Measurements from ENCODE around the gene RSU1. TPM values are rescaled to one million over a fixed set of nuclear protein-coding genes. Genes with fewer than 3 reads are reported as not detected.

Gene RSU1
- total RNA-seq, 1 donor from 2014 or later = 29.0 TPM

DNA sequence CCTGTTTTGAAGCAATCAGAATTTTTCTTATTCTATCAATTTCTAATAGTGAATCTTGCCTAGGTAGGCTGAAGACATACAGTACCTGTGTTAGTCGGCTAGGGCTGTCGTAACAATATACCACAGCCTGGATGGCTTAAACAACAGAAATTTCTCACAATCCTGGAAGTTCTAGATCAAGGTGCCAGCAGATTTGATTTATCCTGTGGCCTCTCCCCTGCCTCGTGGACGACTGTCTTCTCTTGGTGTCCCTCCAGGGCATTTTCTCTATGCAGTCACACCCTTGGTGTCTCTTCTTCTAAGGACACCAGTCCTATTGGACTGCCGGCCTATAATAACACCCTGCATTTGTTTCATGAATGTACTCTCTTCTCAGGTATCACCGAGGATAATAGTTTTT, 1.8 kb upstream of the RSU1 start:
- no peak for DNase-seq (ENCODE audit: low spot score, unreplicated experiment)
- H3K4me1 Mint-ChIP-seq (ENCODE audit: low read depth) = peaks cover 8% of the 10 kb centered on the region
- H3K36me3 Mint-ChIP-seq (ENCODE audit: insufficient read depth) = peaks cover 4% of the 10 kb centered on the region
- TF ChIP-seq, protein P1, sequence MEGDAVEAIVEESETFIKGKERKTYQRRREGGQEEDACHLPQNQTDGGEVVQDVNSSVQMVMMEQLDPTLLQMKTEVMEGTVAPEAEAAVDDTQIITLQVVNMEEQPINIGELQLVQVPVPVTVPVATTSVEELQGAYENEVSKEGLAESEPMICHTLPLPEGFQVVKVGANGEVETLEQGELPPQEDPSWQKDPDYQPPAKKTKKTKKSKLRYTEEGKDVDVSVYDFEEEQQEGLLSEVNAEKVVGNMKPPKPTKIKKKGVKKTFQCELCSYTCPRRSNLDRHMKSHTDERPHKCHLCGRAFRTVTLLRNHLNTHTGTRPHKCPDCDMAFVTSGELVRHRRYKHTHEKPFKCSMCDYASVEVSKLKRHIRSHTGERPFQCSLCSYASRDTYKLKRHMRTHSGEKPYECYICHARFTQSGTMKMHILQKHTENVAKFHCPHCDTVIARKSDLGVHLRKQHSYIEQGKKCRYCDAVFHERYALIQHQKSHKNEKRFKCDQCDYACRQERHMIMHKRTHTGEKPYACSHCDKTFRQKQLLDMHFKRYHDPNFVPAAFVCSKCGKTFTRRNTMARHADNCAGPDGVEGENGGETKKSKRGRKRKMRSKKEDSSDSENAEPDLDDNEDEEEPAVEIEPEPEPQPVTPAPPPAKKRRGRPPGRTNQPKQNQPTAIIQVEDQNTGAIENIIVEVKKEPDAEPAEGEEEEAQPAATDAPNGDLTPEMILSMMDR (IDR thresholded peaks at IDR 0.05; ENCODE audit: unreplicated experiment) = no peak
- H3K27ac Mint-ChIP-seq = no peak overlapping the region
- H3K9me3 Mint-ChIP-seq (ENCODE audit: low read depth) = peaks cover 17% of the 10 kb centered on the region
- no peak overlapping the region for H3K4me3 Mint-ChIP-seq (ENCODE audit: low read depth)
- H3K27me3 Mint-ChIP-seq = peaks cover 5% of the 10 kb centered on the region

DNA sequence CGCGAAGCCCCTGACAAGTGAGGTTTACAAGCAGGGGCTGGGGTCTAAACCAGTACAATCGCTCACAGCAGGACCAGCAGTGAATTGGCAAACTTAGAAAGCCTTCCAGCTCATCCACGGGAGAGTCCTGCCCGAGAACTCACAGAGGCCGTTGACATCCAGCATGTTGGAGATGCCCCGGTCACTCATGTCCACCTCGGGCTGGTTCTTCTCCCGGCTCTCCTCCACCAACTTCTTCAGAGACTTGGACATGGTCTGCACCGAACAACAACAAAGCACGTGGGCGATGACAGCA, 447 bp downstream of the RSU1 start:
- Mint-ChIP-seq H3K9me3 (ENCODE audit: low read depth) (peaks cover 4% of the 10 kb centered on the region), H3K27me3 (peaks cover 5% of the 10 kb centered on the region), H3K27ac (peak overlapping the region; percentile 93), H3K4me3 (ENCODE audit: low read depth) (peak overlapping the region; percentile 91), H3K36me3 (ENCODE audit: insufficient read depth) (peaks cover 1% of the 10 kb centered on the region), H3K4me1 (ENCODE audit: low read depth) (peaks cover 8% of the 10 kb centered on the region)
- DNase-seq (ENCODE audit: low spot score, unreplicated experiment) = no peak
- TF ChIP-seq, protein P1 (IDR thresholded peaks at IDR 0.05; ENCODE audit: unreplicated experiment) = no peak

DNA sequence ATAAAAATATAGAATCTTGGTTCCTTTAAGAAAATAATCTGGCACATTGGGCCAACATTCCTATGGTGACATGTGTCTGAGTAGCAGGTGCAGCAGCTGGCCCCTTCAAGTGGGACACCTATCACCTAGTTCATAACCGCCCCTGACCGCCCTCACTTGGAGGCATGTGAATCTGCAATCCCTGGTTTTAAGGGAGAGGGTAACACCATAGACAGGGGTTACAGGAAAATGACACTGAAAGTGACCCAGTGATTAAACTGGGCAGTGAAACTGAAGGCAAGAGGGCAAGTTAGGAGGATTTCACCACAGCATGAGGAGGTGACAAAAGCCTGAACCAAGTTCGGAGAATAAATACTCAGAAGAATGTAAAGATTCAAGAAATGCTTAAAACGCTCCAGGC, 1.1 kb downstream of the RSU1 start:
- Mint-ChIP-seq H3K27ac (peak overlapping the region; percentile 29), H3K4me1 (ENCODE audit: low read depth) (peaks cover 8% of the 10 kb centered on the region), H3K4me3 (ENCODE audit: low read depth) (peak overlapping the region; percentile 91), H3K27me3 (peaks cover 5% of the 10 kb centered on the region), H3K9me3 (ENCODE audit: low read depth) (no peaks in the 10 kb centered on the region), H3K36me3 (ENCODE audit: insufficient read depth) (no peaks in the 10 kb centered on the region)
- DNase-seq (ENCODE audit: low spot score, unreplicated experiment) = no peak
- TF ChIP-seq, protein P1 (IDR thresholded peaks at IDR 0.05; ENCODE audit: unreplicated experiment) = no peak

DNA sequence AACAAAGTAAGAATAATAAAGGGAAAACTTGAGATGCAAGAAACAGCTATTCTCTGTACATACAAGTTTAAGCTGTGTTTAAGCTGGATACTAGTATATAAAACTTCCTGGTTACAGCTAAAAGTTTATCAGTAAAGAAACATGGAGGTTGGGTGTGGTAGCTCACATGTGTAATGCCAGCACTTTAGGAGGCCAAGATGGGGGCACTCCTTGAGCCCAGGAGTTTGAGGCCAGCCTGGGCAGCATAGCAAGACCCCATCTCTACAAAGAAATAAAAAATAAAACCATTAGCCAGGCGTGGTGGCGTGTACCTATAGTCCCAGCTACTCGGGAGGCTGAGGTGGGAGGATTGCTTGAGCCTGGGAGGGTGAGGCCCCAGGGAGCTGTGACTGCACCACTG, 3.2 kb downstream of the RSU1 start:
- H3K9me3 Mint-ChIP-seq (ENCODE audit: low read depth) = no peaks in the 10 kb centered on the region
- no peak overlapping the region for H3K4me3 Mint-ChIP-seq (ENCODE audit: low read depth)
- H3K4me1 Mint-ChIP-seq (ENCODE audit: low read depth) = peaks cover 8% of the 10 kb centered on the region
- H3K36me3 Mint-ChIP-seq (ENCODE audit: insufficient read depth) = no peaks in the 10 kb centered on the region
- TF ChIP-seq, protein P1 (IDR thresholded peaks at IDR 0.05; ENCODE audit: unreplicated experiment) = no peak
- H3K27me3 Mint-ChIP-seq = no peaks in the 10 kb centered on the region
- no peak for DNase-seq (ENCODE audit: low spot score, unreplicated experiment)
- H3K27ac Mint-ChIP-seq = no peak overlapping the region

DNA sequence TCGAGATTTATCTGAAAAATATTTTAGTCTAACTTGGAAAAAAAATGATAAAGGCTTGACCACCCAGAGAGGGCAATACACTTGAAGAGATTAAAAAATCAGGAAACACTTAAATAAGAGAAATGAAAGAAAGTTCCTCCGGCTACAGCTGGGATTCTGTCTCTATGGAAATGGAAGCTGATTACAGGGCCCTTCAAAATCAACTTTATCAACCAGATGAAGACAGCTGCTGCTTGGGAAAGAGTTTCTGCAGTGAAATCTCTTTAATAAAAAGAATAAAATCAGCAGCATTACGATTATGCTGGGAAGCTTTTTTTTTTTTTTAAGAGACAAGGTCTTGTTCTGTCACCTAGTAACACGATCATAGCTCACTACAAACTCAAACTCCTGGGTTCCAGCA, 4.5 kb downstream of the RSU1 start:
- Mint-ChIP-seq H3K4me3 (ENCODE audit: low read depth) (no peak overlapping the region), H3K4me1 (ENCODE audit: low read depth) (peaks cover 5% of the 10 kb centered on the region), H3K27me3 (no peaks in the 10 kb centered on the region), H3K36me3 (ENCODE audit: insufficient read depth) (no peaks in the 10 kb centered on the region), H3K27ac (no peak overlapping the region), H3K9me3 (ENCODE audit: low read depth) (no peaks in the 10 kb centered on the region)
- TF ChIP-seq, protein P1 (IDR thresholded peaks at IDR 0.05; ENCODE audit: unreplicated experiment) = no peak
- DNase-seq (ENCODE audit: low spot score, unreplicated experiment) = no peak

All from progenitor cell of endocrine pancreas (in vitro differentiated cells).